Duodenal mucosa (tissue), 2 donors: ENCODE results near the gene NCOA6.
"Not testable (repeated sequence)": the region's sequence is repeated elsewhere in the genome, so short reads cannot be mapped to it uniquely, and the experiment has no call there.

ENCODE experiments used
- H3K27ac ChIP-seq: one replicate; pipeline ENCODE4 v1.7.0; 2013; ENCODE audit warnings: low read depth, low read length
- H3K27me3 ChIP-seq, 2 donors: one replicate each; pipeline ENCODE4 v1.7.0; 2013; ENCODE audit warnings: low read length in 2 of 2, control low read depth in 1 of 2; ENCODE audit not compliant: insufficient read depth in 2 of 2, control insufficient read depth in 1 of 2
- H3K36me3 ChIP-seq, 2 donors: one replicate each; pipeline ENCODE4 v1.7.0; 2013; ENCODE audit warnings: low read length in 2 of 2, control low read depth in 1 of 2; ENCODE audit not compliant: insufficient read depth in 2 of 2, control insufficient read depth in 1 of 2
- H3K4me1 ChIP-seq, 2 donors: one replicate each; pipeline ENCODE4 v1.7.0; 2013; ENCODE audit warnings: low read length in 2 of 2, control low read depth in 1 of 2; ENCODE audit not compliant: insufficient read depth in 2 of 2, control insufficient read depth in 1 of 2
- H3K4me3 ChIP-seq, 2 donors: one replicate each; pipeline ENCODE4 v1.7.0; 2013; ENCODE audit warnings: low read length in 2 of 2, low read depth in 1 of 2
- H3K9ac ChIP-seq, 2 donors: one replicate each; pipeline ENCODE4 v1.7.0; 2013; ENCODE audit warnings: low read length in 2 of 2, low read depth in 1 of 2
- H3K9me3 ChIP-seq, 2 donors: one replicate each; pipeline ENCODE4 v1.7.0; 2013; ENCODE audit warnings: low read length in 2 of 2, control low read depth in 1 of 2; ENCODE audit not compliant: control insufficient read depth in 1 of 2

Gene NCOA6

DNA sequence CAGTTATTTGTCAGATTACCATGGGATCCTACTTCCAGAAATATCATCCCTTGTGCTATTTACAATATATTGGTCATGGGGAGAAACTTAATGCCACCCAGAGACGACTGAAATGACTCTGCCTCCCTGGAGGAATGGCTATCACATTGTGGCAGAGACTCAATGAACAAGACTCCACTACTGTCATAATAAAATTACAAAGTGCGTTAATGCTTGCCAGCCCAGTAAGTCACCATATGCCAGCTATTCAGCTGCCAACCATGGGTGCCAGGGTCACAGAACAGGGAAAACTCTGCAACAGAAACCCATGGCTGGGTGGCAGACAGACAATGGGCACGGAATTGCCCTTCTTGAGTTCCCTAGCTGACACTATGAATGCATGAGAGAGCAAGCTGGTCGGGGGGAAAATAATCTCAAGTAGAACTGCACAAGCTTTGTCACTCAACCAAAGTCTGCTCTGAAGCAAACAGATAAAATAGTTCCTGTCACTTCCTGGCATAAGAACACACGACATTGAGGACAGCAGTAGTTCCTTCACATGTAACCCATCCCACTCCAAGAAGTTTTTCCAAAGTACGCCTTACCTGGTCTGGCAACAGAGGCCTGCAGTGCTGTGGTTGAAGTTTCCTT, 89.2 kb downstream of the NCOA6 start:
- Histone ChIP-seq H3K36me3 (peaks cover 12 to 57% of the 10 kb centered on the region in 2 donors), H3K27me3 (no peaks in the 10 kb centered on the region), H3K9ac (no peak overlapping the region), H3K9me3 (no peaks in the 10 kb centered on the region), H3K4me1 (no peaks in the 10 kb centered on the region), H3K27ac (no peak overlapping the region), H3K4me3 (no peak overlapping the region)

DNA sequence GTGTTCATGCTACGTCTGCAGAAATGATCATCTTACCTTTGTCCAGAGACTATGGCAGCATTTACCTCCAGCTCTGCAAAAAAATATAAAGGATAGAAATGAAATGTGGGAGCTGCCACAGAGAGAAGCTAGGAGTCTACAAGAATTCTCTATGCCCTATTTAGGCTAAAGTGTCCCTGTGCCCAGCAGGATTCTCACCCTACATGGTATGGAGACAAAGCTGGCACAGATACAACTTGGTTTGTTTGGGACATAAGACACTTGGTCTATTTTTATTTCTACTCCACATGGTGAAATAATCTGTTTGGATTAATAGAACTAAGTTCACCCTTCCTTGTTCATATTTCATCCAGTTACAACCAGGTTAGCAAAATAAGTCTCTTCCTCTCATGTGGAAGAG, 92.9 kb downstream of the NCOA6 start:
- Histone ChIP-seq H3K4me1 (no peaks in the 10 kb centered on the region), H3K27ac (no peak overlapping the region), H3K9me3 (no peaks in the 10 kb centered on the region), H3K4me3 (no peak overlapping the region), H3K36me3 (peaks cover 8 to 52% of the 10 kb centered on the region in 2 donors), H3K9ac (no peak overlapping the region), H3K27me3 (no peaks in the 10 kb centered on the region)

DNA sequence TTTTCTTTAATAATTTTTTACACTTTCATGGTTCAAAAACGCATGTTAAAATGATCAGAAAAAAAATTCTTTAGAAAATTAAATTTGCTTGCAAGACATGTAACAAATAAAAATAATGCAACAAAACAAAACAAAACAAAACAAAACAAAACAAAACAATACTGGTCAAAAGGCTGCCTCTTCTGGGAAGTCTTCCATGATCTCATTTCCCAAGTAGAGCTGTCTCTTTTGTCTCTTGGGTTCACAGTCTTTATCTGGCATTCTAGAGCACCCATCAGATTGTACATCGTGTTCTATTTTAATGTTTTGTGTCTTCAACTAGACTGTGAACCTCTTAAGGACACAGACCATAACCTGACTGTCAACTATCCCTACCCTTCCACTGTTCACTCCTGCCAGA, 96.0 kb downstream of the NCOA6 start:
- no peaks in the 10 kb centered on the region for H3K4me1 ChIP-seq
- no peak overlapping the region for H3K9ac ChIP-seq
- H3K9me3 ChIP-seq, result no peaks in the 10 kb centered on the region
- peaks cover 16 to 61% of the 10 kb centered on the region in 2 donors for H3K36me3 ChIP-seq
- no peaks in the 10 kb centered on the region for H3K27me3 ChIP-seq
- H3K27ac ChIP-seq, result no peak overlapping the region
- no peak overlapping the region for H3K4me3 ChIP-seq

DNA sequence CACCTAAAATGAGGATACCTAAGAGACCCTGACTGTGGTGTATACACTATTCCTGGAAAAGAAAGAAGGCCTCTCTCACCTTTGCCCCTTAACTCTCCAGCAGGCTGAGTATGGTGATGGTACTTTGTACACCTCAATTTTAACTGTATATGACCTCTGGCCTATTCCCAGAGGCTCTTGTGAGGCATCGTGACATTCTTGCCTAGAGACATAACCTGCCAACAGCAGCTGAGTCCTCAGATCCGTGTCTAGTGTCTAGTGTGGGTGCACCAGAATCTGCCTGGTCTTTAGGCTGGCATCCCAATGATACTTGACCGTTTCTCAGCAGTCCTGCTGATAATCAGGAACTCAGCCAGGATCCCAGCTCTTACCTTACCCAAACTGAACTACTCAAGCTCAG, 101.3 kb downstream of the NCOA6 start:
- Histone ChIP-seq H3K9me3 (no peaks in the 10 kb centered on the region), H3K27me3 (no peaks in the 10 kb centered on the region), H3K27ac (no peak overlapping the region), H3K36me3 (peaks cover 27 to 49% of the 10 kb centered on the region in 2 donors), H3K9ac (no peak overlapping the region), H3K4me3 (no peak overlapping the region), H3K4me1 (no peaks in the 10 kb centered on the region)

DNA sequence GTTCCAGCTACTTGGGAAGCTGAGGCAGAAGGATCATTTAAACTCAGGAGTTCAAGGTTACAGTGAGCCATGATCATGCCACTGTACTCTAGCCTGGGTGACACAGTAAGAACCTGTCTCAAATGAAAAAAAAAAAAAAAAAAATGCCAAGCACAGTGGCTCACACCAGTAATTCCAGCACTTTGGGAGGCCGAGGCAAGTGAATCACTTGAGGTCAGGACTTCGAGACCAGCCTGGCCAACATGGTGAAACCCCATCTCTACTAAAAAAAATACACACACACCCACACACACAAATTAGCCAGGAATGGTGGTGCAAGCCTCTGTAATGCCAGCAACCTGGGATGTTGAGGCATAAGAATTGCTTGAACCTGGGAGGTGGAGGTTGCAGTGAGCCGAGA, 102.9 kb downstream of the NCOA6 start:
- H3K27me3 ChIP-seq, H3K4me1 ChIP-seq, H3K4me3 ChIP-seq, H3K9me3 ChIP-seq, H3K9ac ChIP-seq, H3K27ac ChIP-seq: not testable (repeated sequence)
- H3K36me3 ChIP-seq, result peaks cover 27 to 57% of the 10 kb centered on the region in 2 donors

DNA sequence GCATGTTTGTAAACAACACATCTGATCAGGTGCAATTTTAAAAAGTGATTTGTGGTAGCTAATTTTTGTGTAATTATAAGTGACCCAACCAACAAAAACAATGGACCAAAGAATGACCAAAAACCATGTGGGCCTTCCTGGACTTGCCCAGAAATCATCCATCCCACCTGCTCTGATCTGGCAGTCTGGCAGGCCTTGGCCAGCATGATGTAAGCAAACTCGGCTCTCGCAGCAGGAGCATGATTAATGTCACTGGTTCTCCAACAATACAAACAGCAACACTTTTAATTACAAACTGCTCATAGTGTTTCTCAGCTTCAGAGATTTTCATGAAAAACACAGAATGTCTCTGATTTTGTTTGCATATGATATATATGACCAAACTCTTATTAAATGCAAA, 105.2 kb downstream of the NCOA6 start:
- Histone ChIP-seq H3K36me3 (peaks cover 21 to 57% of the 10 kb centered on the region in 2 donors), H3K4me1 (no peaks in the 10 kb centered on the region), H3K27ac (no peak overlapping the region), H3K4me3 (no peak overlapping the region), H3K9ac (no peak overlapping the region), H3K27me3 (no peaks in the 10 kb centered on the region), H3K9me3 (no peaks in the 10 kb centered on the region)

DNA sequence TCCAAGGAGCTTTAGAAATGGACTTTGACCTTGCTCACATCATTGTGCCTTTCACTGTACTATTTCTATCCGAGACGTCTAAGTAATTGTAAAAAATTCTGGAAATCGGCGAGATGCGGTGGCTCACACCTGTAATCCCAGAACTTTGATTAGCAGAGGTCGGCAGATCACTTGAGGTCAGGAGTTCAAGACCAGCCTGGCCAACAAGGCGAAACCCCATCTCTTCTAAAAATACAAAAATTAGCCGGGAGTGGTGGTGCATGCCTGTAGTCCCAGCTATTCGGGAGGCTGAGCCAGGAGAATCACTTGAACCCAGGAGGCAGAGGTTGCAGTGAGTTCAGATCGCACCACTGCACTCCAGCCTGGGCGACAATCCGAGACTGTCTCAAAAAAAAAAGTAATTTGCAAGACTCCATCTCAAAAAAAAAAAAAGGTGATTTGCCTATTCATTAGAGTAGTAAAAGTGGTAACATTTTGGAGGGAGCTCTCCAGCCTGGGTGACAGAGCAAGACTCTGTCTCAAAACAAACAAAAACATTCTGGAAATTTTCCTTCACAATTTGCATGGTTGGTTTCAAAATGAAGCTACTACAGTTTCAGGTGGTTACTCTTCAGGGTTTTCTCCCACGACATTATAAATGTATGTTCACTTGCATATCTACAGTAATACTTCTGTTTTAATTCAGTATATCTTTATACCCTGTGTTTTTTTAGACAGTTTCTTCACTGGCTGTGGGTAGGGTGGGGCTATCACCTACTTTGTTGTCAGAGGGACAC, 106.0 kb downstream of the NCOA6 start:
- not testable (repeated sequence) for H3K4me1 ChIP-seq, H3K4me3 ChIP-seq, H3K27ac ChIP-seq, H3K9me3 ChIP-seq, H3K27me3 ChIP-seq, H3K9ac ChIP-seq
- H3K36me3 ChIP-seq, result peaks cover 22 to 60% of the 10 kb centered on the region in 2 donors

DNA sequence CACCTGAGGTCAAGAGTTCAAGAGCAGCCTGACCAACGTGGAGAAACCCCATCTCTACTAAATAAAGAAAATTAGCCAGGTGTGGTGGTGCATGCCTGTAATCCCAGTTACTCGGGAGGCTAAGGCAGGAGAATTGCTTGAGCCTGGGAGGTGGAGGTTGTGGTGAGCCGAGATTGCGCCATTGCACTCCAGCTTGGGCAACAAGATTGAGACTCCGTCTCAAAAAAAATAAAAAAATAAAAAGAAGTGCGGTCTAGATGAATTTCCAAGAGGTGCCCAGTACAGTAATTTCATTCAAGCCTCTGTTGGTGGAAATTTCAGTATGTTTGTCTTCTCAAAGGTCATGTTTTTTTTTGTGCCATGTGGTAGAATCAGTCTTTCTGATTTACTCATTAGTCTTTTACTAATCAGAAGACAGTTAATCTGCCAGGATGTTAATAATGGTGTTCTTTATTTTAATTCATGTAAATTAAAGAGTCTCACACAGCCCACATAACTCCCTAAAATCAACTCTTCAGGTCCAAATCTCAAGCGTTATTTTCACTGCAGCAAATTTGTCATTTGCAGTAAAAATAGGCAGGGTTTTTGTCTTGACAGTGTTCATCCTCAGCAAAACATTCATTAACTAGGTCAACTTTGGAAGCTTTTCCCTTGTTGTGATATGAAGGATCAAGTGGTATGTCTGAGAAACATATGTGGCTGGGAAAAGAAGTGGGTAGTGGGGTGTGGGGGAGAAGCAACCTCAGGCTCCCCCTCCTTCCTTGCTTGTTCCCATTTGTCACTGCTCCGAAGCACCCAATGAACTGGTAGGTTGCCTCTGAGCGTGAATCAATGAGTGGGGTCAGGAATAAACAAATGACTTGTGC, 108.0 kb downstream of the NCOA6 start:
- H3K9me3 ChIP-seq, result no peaks in the 10 kb centered on the region
- H3K36me3 ChIP-seq, result peaks cover 20 to 53% of the 10 kb centered on the region in 2 donors
- no peak overlapping the region for H3K4me3 ChIP-seq
- no peak overlapping the region for H3K27ac ChIP-seq
- H3K4me1 ChIP-seq, result peaks cover 10 to 11% of the 10 kb centered on the region in 2 donors
- no peak overlapping the region for H3K9ac ChIP-seq
- no peaks in the 10 kb centered on the region for H3K27me3 ChIP-seq

DNA sequence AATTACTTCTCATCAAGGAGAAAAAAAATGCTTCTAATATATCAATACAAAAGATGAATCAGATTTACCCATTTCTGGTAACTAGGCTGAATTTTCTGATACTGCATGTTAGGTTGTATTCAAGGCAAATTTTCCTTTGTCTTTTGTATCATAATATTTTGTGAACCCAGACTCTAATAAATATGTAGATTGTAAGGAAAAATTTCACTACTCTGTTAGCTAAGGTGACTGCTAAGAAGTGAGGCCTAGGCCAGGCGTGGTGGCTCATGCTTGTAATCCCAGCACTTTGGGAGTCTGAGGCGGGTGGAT, 108.6 kb downstream of the NCOA6 start:
- no peaks in the 10 kb centered on the region for H3K27me3 ChIP-seq
- peaks cover 22 to 53% of the 10 kb centered on the region in 2 donors for H3K36me3 ChIP-seq
- H3K9ac ChIP-seq, result no peak overlapping the region

DNA sequence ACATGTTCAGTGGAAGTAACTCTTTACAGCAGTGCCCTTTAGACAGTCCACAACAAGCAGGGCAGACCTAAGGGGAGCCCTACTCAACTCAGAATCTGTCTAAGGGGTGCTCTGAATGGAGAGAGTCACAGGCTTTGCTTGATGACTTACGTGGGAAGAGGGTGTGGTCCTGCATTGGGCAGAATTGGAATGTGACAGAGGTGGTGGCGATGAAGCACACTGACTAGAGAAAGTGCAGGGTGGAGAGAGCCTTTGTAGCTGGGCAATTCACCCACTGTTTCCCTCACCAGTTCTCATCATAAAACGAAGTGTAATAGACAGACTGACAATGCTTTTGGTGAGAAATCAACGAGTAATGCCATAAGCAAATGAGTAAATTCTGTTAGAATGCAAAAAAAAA, 110.1 kb downstream of the NCOA6 start:
- Histone ChIP-seq H3K9ac (no peak overlapping the region), H3K27ac (no peak overlapping the region)

More for the DNA sequence above, 108.6 kb downstream of the NCOA6 start:
- Histone ChIP-seq H3K9me3 (no peaks in the 10 kb centered on the region), H3K27ac (no peak overlapping the region), H3K4me1 (peaks cover 15% of the 10 kb centered on the region in 2 donors), H3K4me3 (no peak overlapping the region)

More for the DNA sequence above, 110.1 kb downstream of the NCOA6 start:
- H3K36me3 ChIP-seq, result peaks cover 22 to 55% of the 10 kb centered on the region in 2 donors
- H3K9me3 ChIP-seq, result no peaks in the 10 kb centered on the region
- peaks cover 18 to 20% of the 10 kb centered on the region in 2 donors for H3K4me1 ChIP-seq
- H3K27me3 ChIP-seq, result no peaks in the 10 kb centered on the region
- H3K4me3 ChIP-seq, result no peak overlapping the region
